Bone marrow (tissue), 2 donors: ENCODE measurements around the gene MAP3K7CL.
A peak's percentile ranks its signal among the peaks of the same experiment; 100 is the strongest.

Experiments used
- DNase-seq, 2 donors: peaks; one replicate each; lab custom pipeline; 2025; lab: John Stamatoyannopoulos, UW

MAP3K7CL gene

GRCh38 chr21:29168891-29169315 lies 38.5 kb downstream of the MAP3K7CL start:
- no peak for DNase-seq

DNA sequence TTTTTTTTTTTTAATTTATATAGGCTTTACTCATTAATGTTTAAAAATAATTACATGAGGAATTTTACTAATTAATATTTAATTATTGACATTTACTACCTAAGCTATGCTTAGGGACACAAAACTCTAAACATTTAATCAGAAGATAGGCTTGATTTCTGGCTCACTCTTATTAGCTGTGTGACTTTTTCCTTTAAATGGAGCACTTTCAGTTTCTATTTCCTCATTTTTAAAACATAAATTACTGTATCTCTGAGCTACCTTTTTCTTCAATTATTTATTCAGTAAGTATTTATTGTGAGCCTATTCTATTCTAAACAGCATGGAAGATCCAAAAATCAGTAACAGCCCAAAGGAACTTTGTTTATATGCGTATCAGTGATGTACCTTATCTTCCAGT lies 40.5 kb downstream of the MAP3K7CL start:
- peak in 1 of 2 donors; percentile 32 for DNase-seq

- DNase-seq = no peak
Measured at GRCh38 chr21:29172282-29172681, 41.8 kb downstream of the MAP3K7CL start.

DNA sequence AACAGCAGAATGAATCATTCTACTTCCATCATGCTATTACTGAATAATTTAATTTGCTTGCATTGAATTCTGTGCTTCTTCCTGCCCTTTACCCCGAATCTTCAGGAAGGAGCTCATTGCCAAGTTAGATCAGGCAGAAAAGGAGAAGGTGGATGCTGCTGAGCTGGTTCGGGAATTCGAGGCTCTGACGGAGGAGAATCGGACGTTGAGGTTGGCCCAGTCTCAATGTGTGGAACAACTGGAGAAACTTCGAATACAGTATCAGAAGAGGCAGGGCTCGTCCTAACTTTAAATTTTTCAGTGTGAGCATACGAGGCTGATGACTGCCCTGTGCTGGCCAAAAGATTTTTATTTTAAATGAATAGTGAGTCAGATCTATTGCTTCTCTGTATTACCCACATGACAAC lies 44.2 kb downstream of the MAP3K7CL start:
- no peak for DNase-seq

GRCh38 chr21:29175408-29176134 lies 45.1 kb downstream of the MAP3K7CL start:
- no peak for DNase-seq

DNA sequence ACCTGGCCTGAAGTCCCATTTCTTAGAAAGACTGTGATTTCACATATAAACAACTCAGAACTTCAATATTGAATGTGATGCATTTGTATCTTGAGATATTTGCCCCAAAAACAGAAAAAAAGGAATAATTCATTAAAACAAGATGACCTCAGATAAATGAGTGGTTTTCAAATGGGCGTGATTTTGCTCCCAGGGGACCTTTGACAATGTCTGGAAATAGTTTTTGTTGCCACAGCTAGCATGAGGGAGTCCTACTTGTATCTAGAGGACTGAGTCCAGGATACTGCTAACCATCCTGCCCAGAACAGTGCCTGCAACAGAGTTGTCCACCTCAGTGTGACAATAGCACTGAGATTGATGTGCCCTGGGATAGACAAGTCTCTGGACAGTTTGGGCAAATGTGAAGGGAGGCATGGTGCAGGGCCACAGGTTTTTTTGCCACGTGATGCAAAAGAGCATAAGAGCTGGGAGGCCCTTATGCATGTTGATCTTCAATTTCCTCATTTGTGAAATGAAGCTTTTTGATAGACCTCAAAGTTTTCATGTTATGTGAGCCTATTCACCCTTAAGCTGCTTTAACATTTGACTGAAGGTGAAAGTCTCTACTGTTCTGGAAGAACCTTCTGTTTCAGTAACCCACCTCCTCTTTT lies 46.2 kb downstream of the MAP3K7CL start:
- DNase-seq = no peak

- no peak for DNase-seq
Measured at GRCh38 chr21:29177800-29178199, 47.4 kb downstream of the MAP3K7CL start.

GRCh38 chr21:29178926-29179325 lies 48.5 kb downstream of the MAP3K7CL start:
- DNase-seq = no peak

- no peak for DNase-seq
Measured at GRCh38 chr21:29179503-29179902, 49.1 kb downstream of the MAP3K7CL start.

DNA sequence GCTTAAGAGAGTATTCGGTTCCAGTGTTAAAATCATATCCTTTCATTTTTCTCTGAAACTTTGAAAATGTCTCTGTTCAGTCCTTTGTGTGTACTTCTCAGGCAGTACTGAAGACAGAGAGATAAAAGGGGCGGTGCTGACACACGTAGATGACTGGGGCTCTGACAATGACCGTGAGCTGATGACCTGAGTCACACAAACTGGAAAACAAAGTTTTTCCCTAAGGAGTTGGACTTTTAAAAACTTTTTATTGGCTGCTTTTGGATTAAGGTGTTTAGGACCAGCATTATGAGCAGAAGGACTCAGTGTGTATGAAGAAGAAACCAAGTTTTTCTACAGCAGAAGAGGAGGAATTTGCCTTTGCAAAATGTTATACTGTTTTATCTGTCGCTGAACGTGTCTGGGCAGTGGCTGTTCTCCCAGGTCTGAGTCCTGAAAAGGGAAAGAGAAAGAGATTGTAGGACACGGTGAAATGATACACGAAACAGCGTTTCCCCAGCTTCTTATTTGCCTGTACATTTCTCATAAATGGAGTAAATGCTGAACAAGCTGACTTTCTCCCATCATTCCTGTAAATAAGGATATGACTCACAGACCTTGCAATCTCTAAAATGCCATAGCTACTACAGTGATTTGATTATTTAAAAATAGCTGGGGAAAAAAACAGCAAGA lies 51.5 kb downstream of the MAP3K7CL start:
- peak in 1 of 2 donors; percentile 10 for DNase-seq

DNA sequence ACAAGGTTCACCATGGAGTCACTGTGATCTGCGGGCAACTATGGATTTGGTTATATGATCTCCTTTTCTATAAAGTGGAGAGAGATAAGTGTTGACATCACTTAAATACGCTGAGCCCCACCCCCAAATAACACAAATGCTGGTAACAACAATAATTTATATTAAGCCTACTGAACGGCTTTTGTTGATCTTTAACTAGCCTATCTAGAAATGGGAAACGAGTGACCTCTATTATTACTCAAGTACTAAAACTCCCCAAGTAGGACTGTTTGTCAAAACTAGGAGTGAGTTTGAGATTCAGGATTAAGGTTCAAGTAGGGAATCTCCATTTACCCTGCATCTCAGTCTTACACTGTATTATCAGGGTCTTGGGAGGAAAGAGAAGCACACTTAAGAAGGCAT lies 52.2 kb downstream of the MAP3K7CL start:
- no peak for DNase-seq

GRCh38 chr21:29184037-29184436 lies 53.6 kb downstream of the MAP3K7CL start:
- peak in 1 of 2 donors; percentile 69 for DNase-seq

DNA sequence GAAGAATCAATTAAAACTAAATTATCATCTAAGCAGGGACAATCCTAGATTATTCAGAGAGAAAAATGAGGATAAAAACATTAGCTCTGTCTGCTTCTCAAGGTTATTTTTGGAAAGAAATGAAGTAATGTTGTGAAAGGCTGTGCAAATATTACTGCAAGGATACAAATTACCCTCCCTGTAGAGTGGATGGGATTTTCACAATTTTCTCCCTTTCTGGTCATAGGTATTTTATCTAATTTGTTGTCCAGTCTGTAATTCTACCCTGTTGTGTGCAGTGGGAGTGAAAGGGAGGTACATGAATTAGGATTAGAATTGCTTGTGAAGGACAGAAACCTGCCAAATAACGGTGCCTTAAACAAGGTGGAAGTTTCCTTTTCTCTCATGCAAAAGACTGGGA lies 54.7 kb downstream of the MAP3K7CL start:
- no peak for DNase-seq

DNA sequence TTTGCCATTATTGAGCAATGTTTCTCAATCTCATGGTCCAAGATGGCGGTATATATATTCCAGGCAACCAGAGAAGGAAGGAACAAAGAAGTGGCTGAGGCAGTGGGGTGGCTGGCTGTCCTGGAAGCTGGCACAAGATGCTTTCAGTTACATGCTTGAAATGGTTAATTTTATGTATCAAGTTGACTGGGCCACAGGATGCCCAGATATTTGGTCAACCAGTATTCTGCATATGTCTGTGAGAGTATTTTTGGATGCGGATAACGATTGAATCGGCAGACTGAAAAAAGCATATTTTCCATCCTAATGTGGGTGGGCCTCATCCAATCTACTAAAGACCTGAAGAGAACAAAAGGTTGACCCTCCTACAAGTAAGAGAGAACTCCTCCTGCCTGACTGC lies 55.2 kb downstream of the MAP3K7CL start:
- no peak for DNase-seq

GRCh38 chr21:29186246-29186645 lies 55.8 kb downstream of the MAP3K7CL start:
- DNase-seq = no peak

DNA sequence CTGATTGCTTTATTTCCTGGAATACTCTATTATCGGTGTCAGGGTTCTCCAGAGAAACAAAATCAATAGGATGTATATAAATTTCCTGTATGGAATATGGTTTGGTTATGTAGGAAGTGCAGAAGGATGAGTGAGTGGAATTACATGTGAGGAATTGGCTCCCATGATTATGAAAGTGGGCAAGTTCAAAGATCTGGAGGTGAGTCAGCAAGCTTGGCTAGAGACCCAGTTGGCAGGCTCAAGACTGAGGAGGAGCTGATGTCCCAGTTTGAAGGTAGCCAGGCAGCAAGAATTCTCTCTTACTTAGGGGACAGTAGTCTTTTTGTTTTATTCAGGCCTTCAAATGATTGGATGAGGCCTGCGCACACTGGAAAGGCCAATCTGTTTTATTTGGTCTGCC lies 57.5 kb downstream of the MAP3K7CL start:
- no peak for DNase-seq

- no peak for DNase-seq
Measured at GRCh38 chr21:29189353-29189752, 58.9 kb downstream of the MAP3K7CL start.

GRCh38 chr21:29190923-29191331 lies 60.5 kb downstream of the MAP3K7CL start:
- DNase-seq = peak in 1 of 2 donors; percentile 21

DNA sequence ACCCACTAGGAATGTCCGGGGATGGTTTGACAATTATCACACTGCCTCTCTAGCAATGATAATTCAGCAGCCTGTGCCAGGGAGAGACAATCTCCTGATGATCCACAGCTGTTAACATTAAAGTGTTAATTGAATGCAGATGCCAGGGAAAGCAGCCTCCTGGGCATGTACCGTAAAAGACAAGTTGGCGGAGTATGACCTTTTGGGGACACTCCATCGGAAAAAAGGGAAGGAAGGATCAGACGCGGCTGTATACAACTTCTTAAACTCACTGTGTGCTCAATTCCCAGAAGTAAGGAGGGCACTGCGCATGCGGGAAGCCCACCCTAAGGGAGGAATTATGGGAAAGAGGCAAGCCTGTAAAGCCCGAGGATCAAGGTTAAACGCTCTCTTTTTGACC lies 62.6 kb downstream of the MAP3K7CL start:
- no peak for DNase-seq

- DNase-seq = no peak
Measured at GRCh38 chr21:29193901-29194300, 63.5 kb downstream of the MAP3K7CL start.

DNA sequence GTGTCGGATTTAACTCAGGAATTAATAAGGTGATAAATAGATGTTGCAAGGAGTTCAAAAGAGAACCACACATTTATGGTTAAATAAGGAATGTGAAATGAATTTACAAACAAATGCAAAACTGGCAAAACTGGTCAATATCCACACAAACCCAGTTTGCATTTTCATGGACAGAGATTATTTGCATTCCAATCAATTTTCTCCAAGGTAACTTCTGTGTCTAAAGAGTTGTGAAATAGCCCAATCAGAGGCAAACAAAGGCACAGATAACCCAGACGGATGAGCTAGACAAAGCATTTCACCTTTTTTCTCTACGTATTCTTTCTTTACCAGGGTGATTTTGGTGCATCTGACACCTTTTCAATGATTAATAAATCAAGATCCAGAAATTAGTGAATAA lies 63.9 kb downstream of the MAP3K7CL start:
- no peak for DNase-seq

DNA sequence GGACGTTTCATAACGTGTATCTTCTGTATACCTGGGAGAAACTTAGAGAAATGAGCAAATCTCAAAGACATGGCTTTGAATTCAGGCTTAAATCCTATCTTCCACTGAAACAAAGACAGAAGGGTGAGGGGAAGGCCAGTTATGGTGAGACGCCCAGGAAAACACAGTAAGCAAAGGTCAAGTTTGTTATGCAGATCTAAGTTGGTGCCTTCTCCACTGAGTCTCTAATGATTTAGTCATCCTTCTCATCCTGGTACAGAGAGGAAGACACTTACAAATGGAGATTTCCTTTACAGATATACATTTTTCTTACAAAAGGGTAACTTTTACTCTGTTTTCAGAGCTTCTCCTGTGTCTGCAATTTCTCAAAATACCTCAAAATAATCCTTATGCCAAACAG lies 64.4 kb downstream of the MAP3K7CL start:
- no peak for DNase-seq
